Upper lobe of left lung (tissue), 4 donors: ENCODE results near the gene GSG1.

Experiments used
- POLR2A ChIP-seq, 4 donors: fragments of 450-650 bp; IDR thresholded peaks; one replicate each; pipeline ENCODE4 v1.5.1; 2016 to 2017; ENCODE audit warnings: antibody characterized with exemption in 4 of 4, mild to moderate bottlenecking in 2 of 4
- TF ChIP-seq, protein P1 (sequence below), 6 experiments: fragments of 450-650 bp in 4 of 6; fragments of 200-600 bp in 2 of 6; sonication (generic) in 2 of 6; IDR thresholded peaks; one replicate each; pipeline ENCODE4 v1.5.1; 2016 to 2019; ENCODE audit warnings: antibody characterized with exemption in 6 of 6

DNA sequence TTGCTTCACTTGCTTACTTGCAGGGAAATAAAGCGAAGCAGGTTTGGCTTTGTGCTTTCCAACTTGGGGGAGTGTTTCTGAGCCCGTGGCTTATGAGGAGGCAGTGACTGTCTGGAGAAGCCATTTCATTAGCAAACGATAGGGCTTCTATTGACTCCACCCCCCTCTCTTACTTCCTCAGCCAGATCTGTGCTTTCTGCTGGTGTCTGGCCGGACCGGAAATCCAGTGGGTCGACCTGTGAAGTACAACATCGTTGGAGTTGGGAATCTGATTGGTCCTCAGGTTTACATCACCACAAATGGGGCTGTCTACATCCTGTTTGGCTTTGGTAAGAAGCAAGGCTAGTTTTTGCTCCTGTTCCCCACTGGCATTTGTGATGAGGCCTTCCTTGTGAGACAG is 37.0 kb downstream of the GSG1 start:
- TF ChIP-seq, protein P1, sequence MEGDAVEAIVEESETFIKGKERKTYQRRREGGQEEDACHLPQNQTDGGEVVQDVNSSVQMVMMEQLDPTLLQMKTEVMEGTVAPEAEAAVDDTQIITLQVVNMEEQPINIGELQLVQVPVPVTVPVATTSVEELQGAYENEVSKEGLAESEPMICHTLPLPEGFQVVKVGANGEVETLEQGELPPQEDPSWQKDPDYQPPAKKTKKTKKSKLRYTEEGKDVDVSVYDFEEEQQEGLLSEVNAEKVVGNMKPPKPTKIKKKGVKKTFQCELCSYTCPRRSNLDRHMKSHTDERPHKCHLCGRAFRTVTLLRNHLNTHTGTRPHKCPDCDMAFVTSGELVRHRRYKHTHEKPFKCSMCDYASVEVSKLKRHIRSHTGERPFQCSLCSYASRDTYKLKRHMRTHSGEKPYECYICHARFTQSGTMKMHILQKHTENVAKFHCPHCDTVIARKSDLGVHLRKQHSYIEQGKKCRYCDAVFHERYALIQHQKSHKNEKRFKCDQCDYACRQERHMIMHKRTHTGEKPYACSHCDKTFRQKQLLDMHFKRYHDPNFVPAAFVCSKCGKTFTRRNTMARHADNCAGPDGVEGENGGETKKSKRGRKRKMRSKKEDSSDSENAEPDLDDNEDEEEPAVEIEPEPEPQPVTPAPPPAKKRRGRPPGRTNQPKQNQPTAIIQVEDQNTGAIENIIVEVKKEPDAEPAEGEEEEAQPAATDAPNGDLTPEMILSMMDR (IDR thresholded peaks at IDR 0.05), result no peak
- no peak for TF ChIP-seq POLR2A (IDR thresholded peaks at IDR 0.05)
